Measurements from ENCODE around the gene VPS16. TPM values are rescaled to one million over a fixed set of nuclear protein-coding genes. Genes with fewer than 3 reads are reported as not detected.
A peak's percentile ranks its signal among the peaks of the same experiment; 100 is the strongest.

VPS16 gene
- total RNA-seq, 2 donors from 2014 or later = 45.7 to 52.0 TPM

GRCh38 chr20:2838847-2839671, 1.5 kb upstream of the VPS16 start:
- no peak for ATAC-seq

GRCh38 chr20:2839732-2840137, 810 bp upstream of the VPS16 start:
- H3K9me3 Mint-ChIP-seq = peaks cover 0 to 3% of the 10 kb centered on the region in 2 donors
- ATAC-seq (no peak), DNase-seq (ENCODE audit: low spot score in 2 of 2) (no peak)
- H3K36me3 Mint-ChIP-seq = peaks cover 7 to 16% of the 10 kb centered on the region in 2 donors
- peak overlapping the region in 1 of 2 donors; percentile 81 for H3K27ac Mint-ChIP-seq

More at GRCh38 chr20:2838847-2839671, 1.5 kb upstream of the VPS16 start:
- Mint-ChIP-seq H3K36me3 (peaks cover 7 to 16% of the 10 kb centered on the region in 2 donors), H3K27ac (peak overlapping the region; percentile 70 to 81), H3K9me3 (peaks cover 0 to 3% of the 10 kb centered on the region in 2 donors)
- DNase-seq (ENCODE audit: low spot score in 2 of 2) = no peak

- Mint-ChIP-seq H3K27ac (peak overlapping the region; percentile 48 to 81), H3K9me3 (peaks cover 0 to 3% of the 10 kb centered on the region in 2 donors), H3K36me3 (peaks cover 7 to 16% of the 10 kb centered on the region in 2 donors)
- DNase-seq (ENCODE audit: low spot score in 2 of 2) = peak; percentile 46 to 76
- ATAC-seq = peak; percentile 33 to 43
These were observed 504 bp downstream of the VPS16 start for GRCh38 chr20:2840967-2841531.

- peaks cover 0 to 8% of the 10 kb centered on the region in 2 donors for H3K36me3 Mint-ChIP-seq
- DNase-seq (ENCODE audit: low spot score in 2 of 2) = no peak
- no peak overlapping the region for H3K27ac Mint-ChIP-seq
- H3K9me3 Mint-ChIP-seq = no peaks in the 10 kb centered on the region
- peak in 1 of 2 donors; percentile 47 for ATAC-seq
These were observed 5.1 kb downstream of the VPS16 start for GRCh38 chr20:2845607-2846006.

- H3K27ac Mint-ChIP-seq = no peak overlapping the region
- H3K9me3 Mint-ChIP-seq = no peaks in the 10 kb centered on the region
- ATAC-seq = no peak
- DNase-seq (ENCODE audit: low spot score in 2 of 2) = no peak
- no peaks in the 10 kb centered on the region for H3K36me3 Mint-ChIP-seq
These were observed 6.2 kb downstream of the VPS16 start for GRCh38 chr20:2846698-2847097.

GRCh38 chr20:2847802-2848201, 7.3 kb downstream of the VPS16 start:
- Mint-ChIP-seq H3K36me3 (no peaks in the 10 kb centered on the region), H3K9me3 (no peaks in the 10 kb centered on the region), H3K27ac (no peak overlapping the region)
- no peak for DNase-seq (ENCODE audit: low spot score in 2 of 2)
- ATAC-seq = no peak

- Mint-ChIP-seq H3K36me3 (no peaks in the 10 kb centered on the region), H3K27ac (no peak overlapping the region), H3K9me3 (no peaks in the 10 kb centered on the region)
- peak; percentile 25 to 75 for ATAC-seq
- no peak for DNase-seq (ENCODE audit: low spot score in 2 of 2)
These were observed 9.0 kb downstream of the VPS16 start for GRCh38 chr20:2849529-2849928.

GRCh38 chr20:2851086-2851485, 10.5 kb downstream of the VPS16 start:
- ATAC-seq (no peak), DNase-seq (ENCODE audit: low spot score in 2 of 2) (no peak)
- Mint-ChIP-seq H3K27ac (no peak overlapping the region), H3K36me3 (no peaks in the 10 kb centered on the region), H3K9me3 (no peaks in the 10 kb centered on the region)

GRCh38 chr20:2858591-2858990, 18.0 kb downstream of the VPS16 start:
- Mint-ChIP-seq H3K36me3 (no peaks in the 10 kb centered on the region), H3K9me3 (no peaks in the 10 kb centered on the region), H3K27ac (no peak overlapping the region)
- ATAC-seq (no peak), DNase-seq (ENCODE audit: low spot score in 2 of 2) (no peak)

GRCh38 chr20:2859330-2860121, 19.0 kb downstream of the VPS16 start:
- Mint-ChIP-seq H3K27ac (peak overlapping the region in 1 of 2 donors; percentile 69), H3K36me3 (no peaks in the 10 kb centered on the region), H3K9me3 (no peaks in the 10 kb centered on the region)
- ATAC-seq (no peak), DNase-seq (ENCODE audit: low spot score in 2 of 2) (no peak)

- H3K27ac Mint-ChIP-seq = no peak overlapping the region
- no peaks in the 10 kb centered on the region for H3K9me3 Mint-ChIP-seq
- DNase-seq (ENCODE audit: low spot score in 2 of 2) (no peak), ATAC-seq (no peak)
- H3K36me3 Mint-ChIP-seq = no peaks in the 10 kb centered on the region
These were observed 24.1 kb downstream of the VPS16 start for GRCh38 chr20:2864626-2865025.

GRCh38 chr20:2865101-2865500, 24.6 kb downstream of the VPS16 start:
- H3K27ac Mint-ChIP-seq = peak overlapping the region; percentile 40 to 57
- H3K36me3 Mint-ChIP-seq = no peaks in the 10 kb centered on the region

GRCh38 chr20:2865630-2866029, 25.1 kb downstream of the VPS16 start:
- no peaks in the 10 kb centered on the region for H3K9me3 Mint-ChIP-seq
- DNase-seq (ENCODE audit: low spot score in 2 of 2) (peak in 1 of 2 donors; percentile 26), ATAC-seq (peak; percentile 46 to 67)
- no peaks in the 10 kb centered on the region for H3K36me3 Mint-ChIP-seq
- H3K27ac Mint-ChIP-seq = peak overlapping the region in 1 of 2 donors; percentile 40

More at GRCh38 chr20:2865101-2865500, 24.6 kb downstream of the VPS16 start:
- no peaks in the 10 kb centered on the region for H3K9me3 Mint-ChIP-seq
- ATAC-seq (no peak), DNase-seq (ENCODE audit: low spot score in 2 of 2) (no peak)

- ATAC-seq (peak in 1 of 2 donors; percentile 47), DNase-seq (ENCODE audit: low spot score in 2 of 2) (no peak)
- no peaks in the 10 kb centered on the region for H3K9me3 Mint-ChIP-seq
- H3K36me3 Mint-ChIP-seq = no peaks in the 10 kb centered on the region
- peak overlapping the region in 1 of 2 donors; percentile 40 for H3K27ac Mint-ChIP-seq
These were observed 25.7 kb downstream of the VPS16 start for GRCh38 chr20:2866236-2866635.

GRCh38 chr20:2867081-2867864, 26.7 kb downstream of the VPS16 start:
- no peak for DNase-seq (ENCODE audit: low spot score in 2 of 2)
- ATAC-seq = no peak
- H3K9me3 Mint-ChIP-seq = no peaks in the 10 kb centered on the region
- H3K36me3 Mint-ChIP-seq = no peaks in the 10 kb centered on the region
- H3K27ac Mint-ChIP-seq = no peak overlapping the region

GRCh38 chr20:2869381-2869780, 28.8 kb downstream of the VPS16 start:
- H3K9me3 Mint-ChIP-seq = no peaks in the 10 kb centered on the region
- peaks cover 2% of the 10 kb centered on the region in 2 donors for H3K36me3 Mint-ChIP-seq
- DNase-seq (ENCODE audit: low spot score in 2 of 2) (no peak), ATAC-seq (no peak)
- no peak overlapping the region for H3K27ac Mint-ChIP-seq
